Panc1 (cell line): ENCODE measurements around the gene CGGBP1.

Experiments used
- POLR2AphosphoS5 ChIP-seq: IDR thresholded peaks from 2 replicates; pipeline ENCODE4 v1.6.1; 2012; ENCODE audit warnings: mild to moderate bottlenecking, low read depth, low read length, moderate library complexity
- REST ChIP-seq, 2 experiments: IDR thresholded peaks; 2 replicates each; pipeline ENCODE4 v1.6.1; 2011 to 2012; ENCODE audit warnings: low read depth in 2 of 2, control low read depth in 1 of 2, low read length in 1 of 2, mild to moderate bottlenecking in 1 of 2, moderate library complexity in 1 of 2; ENCODE audit not compliant: insufficient read depth in 1 of 2
- SIN3A ChIP-seq: IDR thresholded peaks from 2 replicates; pipeline ENCODE4 v1.6.1; 2012; ENCODE audit warnings: low read depth, mild to moderate bottlenecking, low read length, moderate library complexity, borderline replicate concordance; ENCODE audit not compliant: insufficient read depth
- TF ChIP-seq, protein P1 (sequence below): fragments of 450-650 bp; IDR thresholded peaks from 2 replicates; pipeline ENCODE4 v1.5.1; 2017; ENCODE audit warnings: mild to moderate bottlenecking

DNA sequence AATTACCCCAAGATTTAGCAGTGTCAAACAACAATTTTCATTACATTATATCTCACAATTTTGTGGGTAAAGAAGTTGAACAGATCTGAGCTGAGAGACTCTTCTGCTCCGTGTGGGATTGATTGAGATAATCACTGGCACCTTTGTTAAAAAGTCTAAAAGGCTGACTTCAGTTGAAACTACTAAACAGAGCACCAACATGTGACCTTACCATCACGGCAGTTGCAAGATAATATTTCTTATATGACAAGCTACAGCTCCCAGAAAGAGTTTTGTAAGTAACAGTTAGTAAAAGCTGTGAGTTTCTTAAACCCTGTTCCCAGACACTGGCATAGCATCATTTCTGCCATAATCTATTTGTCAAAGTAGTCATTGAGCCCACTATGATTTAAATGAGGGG is 25.0 kb downstream of the CGGBP1 start:
- TF ChIP-seq, protein P1, sequence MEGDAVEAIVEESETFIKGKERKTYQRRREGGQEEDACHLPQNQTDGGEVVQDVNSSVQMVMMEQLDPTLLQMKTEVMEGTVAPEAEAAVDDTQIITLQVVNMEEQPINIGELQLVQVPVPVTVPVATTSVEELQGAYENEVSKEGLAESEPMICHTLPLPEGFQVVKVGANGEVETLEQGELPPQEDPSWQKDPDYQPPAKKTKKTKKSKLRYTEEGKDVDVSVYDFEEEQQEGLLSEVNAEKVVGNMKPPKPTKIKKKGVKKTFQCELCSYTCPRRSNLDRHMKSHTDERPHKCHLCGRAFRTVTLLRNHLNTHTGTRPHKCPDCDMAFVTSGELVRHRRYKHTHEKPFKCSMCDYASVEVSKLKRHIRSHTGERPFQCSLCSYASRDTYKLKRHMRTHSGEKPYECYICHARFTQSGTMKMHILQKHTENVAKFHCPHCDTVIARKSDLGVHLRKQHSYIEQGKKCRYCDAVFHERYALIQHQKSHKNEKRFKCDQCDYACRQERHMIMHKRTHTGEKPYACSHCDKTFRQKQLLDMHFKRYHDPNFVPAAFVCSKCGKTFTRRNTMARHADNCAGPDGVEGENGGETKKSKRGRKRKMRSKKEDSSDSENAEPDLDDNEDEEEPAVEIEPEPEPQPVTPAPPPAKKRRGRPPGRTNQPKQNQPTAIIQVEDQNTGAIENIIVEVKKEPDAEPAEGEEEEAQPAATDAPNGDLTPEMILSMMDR, result no peak
- no peak for TF ChIP-seq SIN3A
- TF ChIP-seq POLR2AphosphoS5, result no peak
- TF ChIP-seq REST (IDR thresholded peaks at IDR 0.05; ENCODE audit: insufficient read depth in 1 of 2, low read depth in 2 of 2, low read length in 1 of 2), result no peak
